Cerebellar nuclear complex (tissue), 1 donor: Measurements from ENCODE around the gene DNAJA1.
"Not testable (repeated sequence)": the region's sequence is repeated elsewhere in the genome, so short reads cannot be mapped to it uniquely, and the experiment has no call there.

Source experiments
- DNase-seq, 2 experiments: peaks; one replicate each; lab custom pipeline; 2025; lab: John Stamatoyannopoulos, UW

DNAJA1 gene

DNA sequence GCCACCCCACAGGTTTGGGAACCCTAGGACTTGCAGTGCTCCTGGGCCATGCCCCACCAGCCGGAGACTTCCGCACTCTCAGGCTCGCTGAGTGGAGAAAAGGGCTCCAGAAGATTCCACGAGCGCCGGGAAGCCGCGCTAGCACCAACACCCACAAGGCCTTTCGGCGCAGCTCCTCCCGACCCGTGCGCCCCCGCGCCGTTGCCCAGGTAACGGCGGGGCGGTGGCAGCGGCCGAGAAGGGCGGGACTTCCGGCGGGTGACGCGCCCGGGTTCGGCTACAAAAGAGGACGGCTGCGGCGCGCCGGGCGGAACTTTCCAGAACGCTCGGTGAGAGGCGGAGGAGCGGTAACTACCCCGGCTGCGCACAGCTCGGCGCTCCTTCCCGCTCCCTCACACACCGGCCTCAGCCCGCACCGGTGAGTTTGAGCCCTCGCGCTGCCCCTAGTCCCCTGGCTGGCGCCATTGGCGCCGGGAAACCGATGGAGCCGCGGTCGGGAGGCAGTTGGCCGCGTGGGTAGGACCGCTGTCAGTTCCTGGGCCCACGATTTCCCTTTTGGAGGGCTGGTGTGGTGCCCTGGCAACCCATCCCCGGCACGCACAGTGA, at the start of gene DNAJA1:
TSS of gene DNAJA1 (plus strand) at position 308 of the 606 bp plus-strand sequence. CDS start 1,212 bp downstream, outside the sequence.
- DNase-seq: peak; percentile 20 to 78

DNA sequence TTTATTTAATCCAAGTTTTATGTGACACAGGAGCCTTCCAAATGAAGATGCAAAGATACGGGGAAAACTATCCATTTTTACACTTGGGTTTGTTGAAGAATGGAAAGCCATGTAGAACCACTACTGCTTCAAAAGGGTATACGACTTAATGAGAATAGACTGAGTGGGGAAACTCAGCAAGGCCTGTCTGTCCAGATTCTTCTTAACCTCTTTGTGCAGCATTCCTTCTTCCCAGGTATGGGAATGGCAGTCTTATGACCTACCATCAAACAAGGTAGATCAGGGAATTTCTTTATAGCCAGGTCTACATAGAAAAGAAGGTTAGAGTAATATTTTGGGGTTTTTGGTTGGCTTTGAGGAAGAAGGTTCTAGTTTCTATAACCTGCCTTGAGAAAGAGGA, 47.0 kb upstream of the DNAJA1 start:
- DNase-seq: no peak

DNA sequence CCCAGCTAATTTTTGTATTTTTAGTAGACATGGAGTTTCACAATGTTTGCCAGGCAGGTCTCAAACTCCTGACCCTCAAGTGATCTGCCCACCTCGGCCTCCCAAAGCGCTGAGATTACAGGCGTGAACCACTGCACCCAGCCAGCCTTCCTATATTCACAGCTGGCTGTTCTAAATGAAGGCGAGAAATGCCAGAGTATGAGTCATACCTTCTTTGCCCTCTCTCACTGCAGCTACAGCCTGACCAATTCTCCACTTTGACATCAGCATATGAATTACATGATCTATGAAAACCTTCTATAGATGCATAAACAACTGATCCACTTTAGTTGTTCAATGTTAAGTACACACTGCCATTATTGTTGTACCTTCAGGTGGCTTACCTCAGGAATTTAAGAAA, 38.1 kb upstream of the DNAJA1 start:
- no peak for DNase-seq

DNA sequence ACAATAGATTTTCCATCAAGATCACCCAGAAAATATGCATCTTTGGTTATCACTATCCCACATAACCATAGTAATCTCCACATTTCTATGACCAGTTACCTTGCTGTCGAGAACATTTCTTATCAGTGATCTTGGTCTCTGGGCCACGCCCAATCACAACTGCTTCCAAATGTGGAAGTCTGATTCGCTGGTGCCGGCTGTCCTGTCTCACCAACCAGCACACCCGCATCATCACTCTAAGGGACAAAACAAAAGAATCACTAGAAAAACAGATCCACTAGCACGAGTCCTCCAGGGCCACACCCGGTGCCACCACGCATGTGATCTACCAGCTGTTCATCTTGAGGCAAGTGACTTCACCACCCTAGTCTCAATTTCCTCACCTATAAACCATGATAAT, 35.4 kb upstream of the DNAJA1 start:
- no peak for DNase-seq

DNA sequence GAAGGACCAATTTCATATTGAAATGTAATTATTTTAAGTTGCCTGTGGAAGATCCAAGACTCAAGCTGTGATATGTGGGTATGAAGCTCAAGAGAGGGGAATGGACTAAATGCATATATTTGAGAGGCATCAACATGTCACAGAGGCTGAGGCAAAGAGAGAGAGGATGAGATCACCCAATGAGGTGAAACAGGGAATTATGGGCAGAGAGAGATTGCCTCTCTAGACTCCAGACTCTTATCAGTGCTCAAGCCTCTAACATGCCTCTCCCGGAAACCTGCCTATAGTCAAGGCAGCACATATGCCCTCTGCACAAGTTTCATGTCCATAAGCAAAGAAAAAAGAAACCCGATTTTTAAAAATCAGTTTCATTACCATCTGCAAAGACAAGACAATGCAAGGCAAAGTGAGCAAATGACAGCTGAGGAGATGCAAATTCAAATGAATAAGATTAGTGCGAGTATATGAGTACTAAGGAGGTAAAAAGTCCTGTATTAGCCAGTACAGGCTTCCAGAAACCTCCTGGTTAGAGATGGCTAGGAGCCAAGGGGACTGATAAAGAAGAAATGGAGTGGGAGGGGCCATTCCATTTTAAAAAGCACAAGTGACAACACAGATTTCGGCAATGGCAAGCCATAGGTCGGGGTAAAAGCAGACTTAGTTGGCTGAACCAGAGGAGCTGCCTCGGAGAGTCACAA, 33.0 kb upstream of the DNAJA1 start:
- no peak for DNase-seq

GRCh38 chr9:32992595-32993238, 32.4 kb upstream of the DNAJA1 start:
- DNase-seq: no peak

GRCh38 chr9:33000682-33001055, 24.4 kb upstream of the DNAJA1 start:
- not testable (repeated sequence) for DNase-seq

- DNase-seq: not testable (repeated sequence)
Observed at GRCh38 chr9:33005335-33005734, 19.7 kb upstream of the DNAJA1 start.

GRCh38 chr9:33007755-33008154, 17.3 kb upstream of the DNAJA1 start:
- DNase-seq: no peak

DNA sequence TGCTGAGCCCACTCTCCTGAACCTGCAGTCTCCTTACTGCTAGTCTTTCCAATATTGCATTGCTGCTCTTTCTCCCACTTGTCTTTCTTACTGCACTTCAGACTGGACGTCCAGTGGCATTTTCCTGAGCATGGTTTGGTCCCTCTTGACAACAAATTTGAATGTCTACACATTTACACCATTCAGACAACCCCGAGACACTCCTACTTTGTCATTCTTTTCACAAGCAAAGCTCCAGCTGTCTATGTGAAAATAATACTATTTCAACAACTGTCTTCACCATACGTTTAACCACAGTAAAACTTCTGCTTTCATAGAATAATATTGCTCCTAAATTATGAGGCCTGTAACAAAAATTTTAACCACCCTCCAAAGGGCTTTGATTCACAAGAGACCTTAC, 13.2 kb upstream of the DNAJA1 start:
- DNase-seq: no peak

DNA sequence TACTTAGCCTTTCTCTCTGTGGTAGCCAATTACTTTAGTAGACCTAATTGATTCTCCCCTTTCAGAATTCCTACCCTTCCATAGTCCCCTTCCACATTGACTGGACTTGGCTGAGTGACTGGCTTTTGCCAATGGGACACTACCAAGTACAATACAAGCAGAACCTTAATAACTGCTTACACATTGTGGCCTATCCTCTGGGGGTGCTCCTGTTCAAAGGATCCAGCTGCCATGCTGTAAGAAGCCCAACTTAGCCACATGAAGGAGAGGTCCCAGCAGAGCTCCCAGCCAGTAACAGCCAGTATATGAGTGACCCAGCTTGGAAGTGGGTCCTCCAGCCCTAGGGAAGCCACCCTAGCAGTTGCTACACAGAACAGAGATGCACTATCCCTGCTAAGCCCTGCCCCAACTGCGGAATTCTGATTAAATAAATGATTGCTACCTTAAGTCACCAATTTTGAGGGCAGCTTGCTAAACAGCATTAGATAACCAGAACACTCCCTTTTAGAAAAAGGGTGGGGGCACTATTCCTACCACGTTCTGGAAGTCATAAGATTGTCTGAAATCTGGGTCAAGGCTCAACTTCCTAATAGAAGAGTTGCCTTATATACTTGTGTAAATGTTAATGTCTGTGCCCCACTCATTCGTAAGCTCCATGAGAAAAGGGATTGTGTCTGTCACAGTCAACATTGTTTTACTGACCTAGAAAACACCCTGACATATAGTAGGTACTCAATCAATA, 12.6 kb upstream of the DNAJA1 start:
- no peak for DNase-seq

- DNase-seq: no peak
Observed at GRCh38 chr9:33013962-33014664, 11.0 kb upstream of the DNAJA1 start.

DNA sequence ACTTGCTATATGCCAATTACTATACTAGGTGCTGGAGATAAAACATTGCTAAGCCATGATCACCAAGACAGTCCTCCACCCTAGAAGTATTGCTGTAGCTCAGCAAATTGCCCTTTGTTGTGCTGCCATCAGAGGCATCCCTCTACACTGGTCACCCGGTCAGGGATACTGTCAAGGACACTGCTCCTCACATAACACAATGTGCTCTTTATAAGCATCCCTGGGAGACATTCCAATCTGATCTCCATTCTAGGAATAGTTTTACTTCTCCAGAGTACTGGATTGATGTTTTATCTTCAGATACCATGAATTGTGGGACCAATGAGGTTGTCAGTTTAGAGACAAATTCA, 10.4 kb upstream of the DNAJA1 start:
- no peak for DNase-seq

DNA sequence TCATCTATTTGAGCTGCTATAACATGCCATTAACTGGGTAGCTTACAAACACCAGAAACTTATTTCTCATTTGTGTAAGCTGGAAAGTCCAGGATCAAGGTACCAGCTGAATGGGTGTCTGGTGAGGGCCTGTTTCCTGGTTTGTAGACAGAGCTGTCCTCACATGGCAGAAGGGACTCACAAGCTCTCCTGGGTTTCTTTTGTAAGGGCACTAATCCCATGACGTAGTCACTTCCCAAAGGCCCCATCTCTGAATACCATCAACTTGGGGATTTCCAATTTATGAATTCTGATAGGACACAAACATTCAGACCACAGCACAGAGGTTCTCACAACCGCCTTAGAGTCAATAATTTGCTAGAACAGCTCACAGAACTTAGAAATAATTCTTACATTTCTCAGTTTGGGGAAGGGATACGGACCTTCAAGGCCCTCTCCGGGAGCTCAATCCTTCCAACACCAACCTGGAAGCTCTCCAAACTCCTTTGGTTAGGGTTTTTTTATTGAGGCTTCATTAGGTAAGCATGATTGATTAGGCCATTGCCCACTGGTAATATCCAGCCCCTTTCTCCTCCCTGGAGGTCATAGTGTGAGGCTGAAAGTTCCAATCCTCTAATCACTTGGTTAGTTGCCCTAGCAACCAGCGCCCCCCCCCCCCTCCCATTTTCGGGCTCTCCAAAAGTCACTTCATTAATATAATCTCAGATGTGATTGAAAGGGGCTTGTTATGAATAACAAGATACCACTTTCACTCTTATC, 7.6 kb upstream of the DNAJA1 start:
- DNase-seq: no peak

DNA sequence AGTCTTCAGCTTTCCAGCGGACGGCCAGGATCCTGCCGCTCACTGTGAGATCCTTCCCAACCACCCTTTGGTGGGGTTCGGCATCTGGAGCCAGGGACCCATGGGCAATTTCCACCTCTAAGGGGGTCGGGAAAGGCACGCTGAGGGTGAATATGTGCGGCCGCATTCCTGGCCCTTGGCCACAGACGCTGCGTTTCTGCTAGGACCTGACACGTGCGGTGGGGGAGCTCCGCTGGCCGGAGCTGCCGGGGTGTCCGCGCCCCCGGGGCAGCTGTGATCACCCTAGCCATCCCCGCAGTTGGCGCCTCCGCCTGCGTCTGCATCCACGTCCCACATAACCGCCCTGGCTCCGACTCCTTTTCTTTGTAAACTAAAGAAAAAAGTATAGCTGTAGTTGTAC, 5.3 kb upstream of the DNAJA1 start:
- no peak for DNase-seq

DNA sequence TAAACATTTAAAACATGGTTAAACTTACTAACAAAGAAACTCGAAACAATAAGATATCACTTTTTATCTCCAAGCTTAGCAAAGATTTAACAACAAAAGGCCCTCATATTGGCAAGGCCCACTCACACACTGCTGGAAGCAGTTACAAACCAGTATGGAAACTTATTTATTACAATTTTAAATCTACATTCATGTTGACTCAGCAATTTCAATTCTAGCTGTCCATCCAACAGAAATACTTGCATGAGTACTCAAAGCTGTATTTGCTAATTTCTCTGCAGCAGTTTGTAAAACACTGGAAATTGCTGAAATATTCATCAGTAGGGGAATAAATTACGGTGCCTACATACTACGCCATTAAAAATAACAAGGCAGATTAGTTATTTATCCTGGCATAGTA, 2.8 kb upstream of the DNAJA1 start:
- DNase-seq: no peak

- DNase-seq: no peak
Observed at GRCh38 chr9:33022755-33023154, 2.3 kb upstream of the DNAJA1 start.

DNA sequence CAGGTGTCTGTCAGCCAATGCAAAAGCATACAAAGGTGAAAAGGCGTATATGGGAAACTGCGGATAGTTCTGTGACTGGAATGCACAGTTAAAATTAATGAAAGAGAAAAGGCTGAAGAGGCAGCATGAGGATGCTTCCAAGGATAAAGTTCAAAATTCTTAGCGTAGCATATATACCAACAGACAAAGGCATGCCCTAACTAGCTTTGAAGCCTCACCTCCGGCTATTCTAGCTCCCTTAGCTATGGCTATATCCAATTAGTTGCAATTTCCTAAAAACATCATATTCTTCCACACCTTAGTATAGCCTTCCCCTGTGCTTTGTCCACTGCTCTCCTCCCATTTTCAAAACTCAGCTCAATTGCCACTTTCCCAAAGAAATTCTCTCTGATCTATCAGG, 1.4 kb upstream of the DNAJA1 start:
- no peak for DNase-seq

DNA sequence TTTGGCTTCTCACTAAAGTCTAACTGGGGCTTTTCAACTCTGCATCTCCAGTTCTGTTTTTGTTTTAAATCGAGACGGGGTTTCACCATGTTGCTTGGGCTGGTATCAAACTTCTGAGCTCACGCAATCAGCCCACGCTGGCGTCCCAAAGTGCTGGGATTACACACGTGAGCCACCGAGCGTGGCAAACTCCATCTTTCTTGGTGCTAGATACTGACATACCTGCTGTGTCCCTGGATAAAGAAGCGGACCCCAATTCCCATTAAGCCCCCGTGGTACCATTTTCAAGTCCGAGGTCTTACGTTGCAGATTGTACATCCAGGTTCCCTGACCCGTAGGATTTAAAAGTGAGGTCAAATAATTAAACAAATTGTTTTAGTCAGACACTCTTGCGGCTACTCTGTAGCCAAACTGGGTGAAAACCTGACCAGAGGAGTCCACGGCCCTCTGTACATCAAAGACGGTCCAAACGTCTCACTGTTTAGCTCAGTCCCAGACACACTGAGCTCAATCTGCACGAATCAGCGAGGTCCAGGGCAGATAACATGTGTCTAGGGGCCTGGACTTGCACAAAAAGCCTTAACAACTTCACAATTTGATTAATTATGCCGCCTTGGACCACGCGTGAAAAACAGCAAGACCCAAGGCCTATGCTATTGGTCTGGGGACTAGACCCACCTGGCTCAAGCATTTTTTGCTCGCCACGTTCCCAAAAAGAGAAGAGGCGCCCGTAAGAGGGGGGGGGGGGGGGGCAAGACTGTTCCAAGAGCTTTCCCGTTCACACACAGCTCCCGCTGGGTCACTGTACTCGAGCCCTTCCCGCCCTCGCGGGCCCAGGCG, 727 bp upstream of the DNAJA1 start:
- DNase-seq: peak; percentile 1 to 28

GRCh38 chr9:33025572-33026342, 684 bp downstream of the DNAJA1 start:
- DNase-seq: no peak
